ENCODE measurements around the gene PPP4R2.

PPP4R2 gene, protein sequence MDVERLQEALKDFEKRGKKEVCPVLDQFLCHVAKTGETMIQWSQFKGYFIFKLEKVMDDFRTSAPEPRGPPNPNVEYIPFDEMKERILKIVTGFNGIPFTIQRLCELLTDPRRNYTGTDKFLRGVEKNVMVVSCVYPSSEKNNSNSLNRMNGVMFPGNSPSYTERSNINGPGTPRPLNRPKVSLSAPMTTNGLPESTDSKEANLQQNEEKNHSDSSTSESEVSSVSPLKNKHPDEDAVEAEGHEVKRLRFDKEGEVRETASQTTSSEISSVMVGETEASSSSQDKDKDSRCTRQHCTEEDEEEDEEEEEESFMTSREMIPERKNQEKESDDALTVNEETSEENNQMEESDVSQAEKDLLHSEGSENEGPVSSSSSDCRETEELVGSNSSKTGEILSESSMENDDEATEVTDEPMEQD

DNA sequence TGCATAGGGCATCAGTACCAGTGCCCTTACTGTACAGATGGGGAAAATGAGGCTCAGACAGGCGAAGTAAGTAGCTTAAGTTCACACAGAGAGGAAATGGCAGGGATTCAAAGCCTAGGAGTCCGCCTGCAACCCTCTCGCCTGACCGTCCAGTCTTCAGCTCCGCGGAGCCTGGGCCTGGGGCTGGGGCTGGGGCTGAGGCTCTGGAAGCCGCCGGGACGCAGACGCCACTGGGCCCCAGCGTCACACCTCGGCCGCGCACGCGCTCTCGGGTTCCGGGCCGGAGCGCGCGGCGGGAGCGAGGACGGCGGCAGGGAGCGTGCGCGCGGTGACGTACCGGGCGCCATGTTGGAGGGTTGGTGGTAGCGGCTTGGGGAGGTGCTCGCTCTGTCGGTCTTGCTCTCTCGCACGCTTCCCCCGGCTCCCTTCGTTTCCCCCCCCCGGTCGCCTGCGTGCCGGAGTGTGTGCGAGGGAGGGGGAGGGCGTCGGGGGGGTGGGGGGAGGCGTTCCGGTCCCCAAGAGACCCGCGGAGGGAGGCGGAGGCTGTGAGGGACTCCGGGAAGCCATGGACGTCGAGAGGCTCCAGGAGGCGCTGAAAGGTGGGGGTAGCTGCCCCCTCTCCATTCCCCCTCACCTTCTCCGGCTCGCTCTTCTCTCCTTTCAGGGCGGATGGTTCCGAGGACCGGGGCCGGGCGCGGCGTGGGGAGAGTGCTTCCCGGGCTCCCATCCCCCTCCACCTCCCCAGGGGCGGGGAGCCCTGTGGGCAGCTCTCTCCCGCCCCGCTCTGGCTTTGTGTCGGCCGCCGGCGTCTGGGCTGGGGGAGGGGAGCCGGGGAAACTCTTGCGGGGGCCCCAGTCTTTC lies at the start of gene PPP4R2:
Gene PPP4R2 (plus strand): TSS at position 339 of the 861 bp plus-strand sequence. CDS start 227 bp downstream, at position 566.
- peak; percentile 94 for DNase-seq

DNA sequence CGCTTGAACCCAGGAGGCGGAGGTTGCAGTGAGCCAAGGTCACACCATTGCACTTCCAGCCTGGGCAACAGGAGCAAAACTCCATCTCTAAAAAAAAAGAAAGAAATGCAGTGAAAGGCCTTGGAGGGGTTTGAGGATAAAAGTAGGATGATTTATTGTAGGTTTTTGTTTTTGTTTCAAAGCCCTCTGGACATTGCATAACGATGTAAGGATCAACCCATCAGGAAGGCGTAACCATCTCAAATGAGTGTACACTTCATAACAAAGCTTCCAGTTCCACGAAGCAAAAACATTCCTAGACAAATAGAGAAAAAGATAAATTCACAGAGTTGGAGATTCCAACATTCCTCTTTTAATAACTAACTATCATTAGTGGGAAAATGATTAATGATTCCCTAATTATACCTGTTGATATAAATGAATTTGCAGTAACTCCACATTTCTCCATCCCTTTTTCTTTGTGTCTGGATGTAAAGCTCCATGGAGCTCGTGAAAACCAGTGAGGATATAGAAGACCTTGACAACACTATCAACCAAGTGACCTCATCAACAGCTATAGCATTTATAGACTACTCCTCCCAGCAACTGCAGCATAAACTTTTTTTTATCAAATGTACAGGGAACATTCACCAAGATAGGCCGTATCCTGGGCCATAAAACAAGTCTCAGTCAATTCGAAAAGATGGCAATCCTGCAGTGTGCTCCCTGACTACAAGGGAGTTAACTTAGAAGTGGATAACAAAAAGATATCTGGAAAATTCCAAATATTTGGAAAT lies 48.7 kb upstream of the PPP4R2 start:
- DNase-seq, result no peak

DNA sequence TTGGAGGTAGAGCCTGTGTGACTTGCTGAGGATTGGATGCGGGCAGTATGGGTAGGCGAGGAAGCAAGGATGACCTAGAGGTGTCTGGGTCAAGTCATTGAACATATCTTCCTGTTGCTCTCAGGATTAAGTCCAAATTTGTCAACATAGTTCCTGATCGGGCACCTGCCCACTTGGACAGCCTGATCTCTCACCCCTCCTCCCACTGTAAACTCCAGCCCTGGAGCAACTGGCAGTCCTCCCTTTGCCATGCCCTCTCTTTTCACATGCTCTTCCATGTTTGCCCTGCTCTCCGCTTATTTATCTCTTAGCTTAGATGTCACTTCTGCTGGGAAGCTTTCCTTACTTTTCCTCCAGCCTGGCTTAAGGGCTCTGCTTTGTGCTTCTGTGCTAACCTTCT lies 47.6 kb upstream of the PPP4R2 start:
- no peak for DNase-seq

DNA sequence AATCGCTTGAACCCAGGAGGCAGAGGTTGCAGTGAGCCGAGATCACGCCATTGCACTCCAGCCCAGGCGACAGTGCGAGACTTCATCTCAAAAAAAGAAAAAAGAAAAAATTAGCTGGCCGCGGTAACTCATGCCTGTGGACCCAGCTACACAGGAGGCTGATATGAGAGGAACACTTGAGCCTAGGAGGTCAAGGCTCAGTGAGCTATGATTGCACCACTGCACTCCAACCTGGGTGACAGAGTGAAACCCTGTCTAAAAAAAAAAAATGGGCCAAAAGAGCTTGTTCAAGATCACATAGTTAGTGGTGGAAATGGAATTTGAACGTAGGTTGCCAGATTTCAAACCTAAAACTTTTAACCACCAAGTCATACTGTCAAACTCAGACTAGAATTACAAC lies 46.2 kb upstream of the PPP4R2 start:
- DNase-seq, result no peak

DNA sequence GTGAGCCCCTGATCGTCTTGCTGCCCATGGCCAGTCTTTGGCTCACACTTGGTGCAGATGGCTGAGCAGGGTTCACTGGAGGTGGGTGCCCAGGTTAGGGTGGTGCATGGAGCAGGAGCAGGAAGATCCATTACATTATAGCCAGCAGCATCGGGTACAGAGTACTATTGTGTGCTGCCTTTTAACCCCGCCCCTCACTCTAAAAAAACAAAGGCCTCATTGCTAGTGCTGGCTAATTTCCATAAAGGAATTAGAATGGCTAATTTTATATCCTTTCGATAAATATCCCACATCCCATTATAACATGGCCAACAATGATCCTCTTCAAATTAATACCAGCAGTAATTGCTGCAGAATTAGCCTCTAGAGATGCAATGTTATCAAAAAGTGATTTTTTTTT lies 45.8 kb upstream of the PPP4R2 start:
- DNase-seq, result no peak

DNA sequence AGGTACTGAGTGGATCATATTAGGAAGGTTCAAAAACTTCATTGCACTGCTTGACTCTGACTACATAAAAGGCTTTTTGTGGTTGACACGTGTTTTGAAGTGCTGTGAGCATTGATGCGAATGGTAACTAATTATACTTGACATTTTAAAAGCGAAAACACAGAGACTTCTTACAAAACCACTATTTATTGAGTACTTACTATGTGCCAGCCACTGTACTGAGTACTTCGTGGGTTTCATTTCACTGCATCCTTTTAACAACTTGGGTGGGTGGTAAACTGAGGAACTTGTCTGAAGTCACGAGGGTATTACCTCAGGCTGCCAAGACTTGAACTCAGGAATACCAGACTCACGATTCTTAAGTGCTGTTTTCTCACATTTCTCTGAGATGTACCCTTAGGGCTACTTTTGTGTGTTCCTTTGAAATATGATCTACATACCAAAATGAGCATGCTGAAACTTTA lies 45.3 kb upstream of the PPP4R2 start:
- no peak for DNase-seq

DNA sequence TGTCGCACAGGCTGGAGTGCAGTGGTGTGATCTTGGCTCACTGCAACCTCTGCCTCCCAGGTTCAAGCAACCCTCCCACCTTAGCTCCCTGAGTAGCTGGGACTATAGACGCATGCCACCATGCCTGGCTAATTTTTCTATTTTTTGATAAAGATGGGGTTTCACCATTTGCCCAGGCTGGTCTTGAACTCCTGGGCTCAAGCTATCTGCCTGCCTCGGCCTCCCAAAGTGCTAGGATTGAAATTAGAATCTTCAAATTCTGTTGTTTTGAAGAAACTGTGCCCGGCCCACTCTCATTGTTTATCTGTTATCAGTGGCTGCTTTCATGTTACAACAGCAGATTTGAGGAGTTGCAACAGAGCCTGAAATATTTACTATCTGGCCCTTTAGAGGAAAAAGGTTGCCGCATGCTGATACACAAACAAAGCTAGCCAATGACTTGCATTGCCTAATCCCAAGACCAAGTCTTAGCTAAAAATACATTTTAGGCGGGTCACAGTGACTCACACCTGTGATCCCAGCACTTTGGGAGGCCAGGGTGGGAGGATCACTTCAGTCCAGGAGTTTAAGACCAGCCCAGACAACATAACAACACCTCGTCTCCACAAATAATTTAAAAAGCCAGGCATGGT lies 43.2 kb upstream of the PPP4R2 start:
- no peak for DNase-seq

DNA sequence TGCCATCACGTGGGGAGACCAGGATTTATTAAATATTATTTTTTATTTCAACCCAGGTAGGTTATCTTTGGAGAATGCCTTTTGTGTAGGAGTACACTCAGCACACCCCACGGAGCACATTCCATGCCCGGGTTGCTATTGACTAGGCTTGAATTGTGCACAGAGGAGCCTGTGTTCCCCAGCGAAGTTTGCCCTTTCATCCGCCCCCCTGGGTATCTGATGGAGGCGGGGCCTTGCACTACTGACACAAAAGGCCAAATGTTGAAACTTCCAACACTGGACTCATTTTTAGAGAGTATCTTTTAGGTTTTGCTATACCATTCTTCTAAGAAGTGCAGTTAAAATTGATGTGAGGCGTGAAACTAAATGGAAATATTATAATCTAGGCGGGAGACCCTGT lies 39.3 kb upstream of the PPP4R2 start:
- DNase-seq, result no peak

DNA sequence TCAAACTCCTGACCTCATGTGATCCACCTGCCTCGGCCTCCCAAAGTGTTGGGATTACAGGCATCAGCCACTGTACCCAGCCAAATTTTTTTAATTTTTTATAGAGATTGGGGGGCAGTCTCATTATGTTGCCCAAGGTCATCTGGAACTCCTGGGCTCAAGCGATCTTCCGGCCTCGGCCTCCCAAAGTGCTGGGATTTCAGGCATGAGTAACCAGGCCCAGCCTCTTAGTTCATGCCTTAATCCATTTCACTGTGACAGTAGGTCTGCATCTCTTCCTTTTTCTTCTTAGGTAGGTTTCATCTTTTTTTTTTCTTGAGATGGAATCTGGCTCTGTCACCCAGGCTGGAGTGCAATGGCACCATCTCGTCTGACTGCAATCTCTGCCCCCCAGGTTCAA lies 37.3 kb upstream of the PPP4R2 start:
- DNase-seq, result no peak

DNA sequence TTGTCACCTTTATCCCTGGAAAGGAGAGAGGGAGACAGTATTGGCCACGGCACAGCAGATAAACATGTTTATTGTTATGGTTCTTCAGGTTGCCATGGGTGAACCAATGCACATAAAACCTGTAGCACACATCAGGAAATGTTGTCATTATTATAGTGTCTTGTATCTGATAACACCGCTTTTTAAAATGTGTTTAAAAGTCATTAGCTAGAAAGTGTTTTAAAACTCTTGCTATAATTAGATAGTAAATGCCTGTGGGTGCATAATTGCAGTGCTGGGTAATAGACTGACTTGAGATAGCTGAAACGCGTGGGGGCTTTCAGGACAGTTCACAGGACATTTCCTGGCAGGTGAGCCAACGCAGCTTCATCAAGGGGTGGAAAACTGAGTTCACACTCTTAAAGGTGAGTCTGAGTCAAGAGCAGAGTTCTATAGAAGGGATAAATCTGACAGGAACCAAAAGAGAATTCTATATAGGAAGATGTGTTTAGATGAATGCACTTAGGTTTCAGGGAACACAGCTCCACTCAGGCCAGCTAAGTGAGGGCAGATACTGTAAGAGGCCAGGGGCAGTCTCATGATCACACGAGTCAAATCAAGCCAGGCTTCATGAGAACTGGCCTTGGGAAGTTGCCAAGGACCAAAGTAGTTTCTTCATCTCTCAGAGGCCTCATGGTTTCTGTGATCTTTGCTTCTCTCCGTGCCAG lies 35.6 kb upstream of the PPP4R2 start:
- DNase-seq, result no peak

DNA sequence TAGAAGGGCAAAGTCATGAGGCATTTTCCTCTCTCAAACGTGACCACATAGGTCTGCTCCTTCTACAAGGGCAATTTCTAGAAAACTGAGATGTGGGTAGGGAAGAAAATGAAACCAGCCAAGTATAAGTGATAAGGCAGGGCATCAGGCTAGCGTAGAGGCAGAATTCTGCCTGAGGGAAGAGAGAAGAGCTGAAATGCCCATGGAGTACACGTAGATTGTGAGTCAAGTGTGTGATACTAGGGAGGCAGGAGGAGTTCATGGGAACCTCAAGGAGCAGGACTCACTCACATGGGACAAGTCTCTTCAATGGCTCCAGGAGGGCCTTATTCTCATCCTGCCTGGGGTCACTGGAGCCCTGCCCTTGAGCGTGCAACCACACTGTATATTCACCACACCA lies 34.9 kb upstream of the PPP4R2 start:
- no peak for DNase-seq

DNA sequence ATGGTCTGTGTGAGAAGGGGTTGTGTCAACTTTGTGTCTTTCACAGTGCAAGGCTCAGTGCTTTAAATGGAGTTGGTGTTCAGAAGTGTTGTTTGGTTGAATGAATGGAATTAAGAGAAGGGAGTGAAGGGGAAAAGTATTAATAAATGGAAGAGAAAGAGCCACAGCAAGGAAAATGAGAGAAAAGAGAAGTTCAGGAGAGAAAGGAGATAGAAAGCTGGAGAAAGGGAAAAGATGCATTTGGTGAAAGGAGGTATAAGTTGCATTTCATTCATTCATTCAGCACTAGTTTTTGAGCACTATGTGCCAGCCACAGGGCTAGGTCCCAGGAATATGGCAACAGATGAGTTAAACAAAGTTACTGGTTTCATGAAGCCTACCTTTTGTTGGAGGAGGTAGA lies 34.3 kb upstream of the PPP4R2 start:
- no peak for DNase-seq

DNA sequence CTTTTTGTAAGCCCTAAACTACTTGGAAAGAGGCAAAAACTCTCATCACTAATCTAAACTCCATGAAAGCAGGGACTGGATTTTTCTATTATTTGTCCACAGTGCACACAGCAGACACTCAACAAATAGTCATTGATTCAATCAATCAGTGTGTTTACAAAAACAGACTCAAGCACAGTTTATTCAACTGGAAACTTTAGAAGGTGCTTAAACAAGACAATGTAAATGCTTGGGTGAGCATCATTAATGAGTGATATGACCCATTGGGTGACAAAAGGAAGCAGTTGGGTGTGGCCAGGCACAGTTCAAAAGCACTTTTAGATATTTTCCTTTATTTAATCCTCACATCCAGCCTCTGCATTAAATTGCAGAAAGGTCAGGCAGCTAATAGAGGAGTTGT lies 32.0 kb upstream of the PPP4R2 start:
- DNase-seq, result no peak

DNA sequence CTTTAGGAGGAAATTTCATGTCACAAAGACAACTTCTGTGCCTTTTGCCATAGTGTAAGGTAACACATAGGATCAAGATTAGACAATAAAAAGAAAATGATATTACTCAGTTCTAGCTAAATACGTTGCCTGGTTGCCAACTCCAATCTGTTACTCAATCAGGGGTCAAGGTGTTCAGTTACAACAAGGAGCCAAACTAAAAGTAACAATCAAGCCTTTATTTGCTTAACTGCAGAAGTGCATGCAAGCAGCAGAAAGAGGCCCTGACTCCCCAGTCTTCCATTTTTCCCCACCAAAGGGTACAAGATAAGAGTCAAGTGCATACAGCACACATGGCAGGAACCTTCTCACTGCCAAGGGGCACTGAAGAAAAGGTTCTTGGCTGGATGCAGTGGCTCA lies 28.3 kb upstream of the PPP4R2 start:
- no peak for DNase-seq

DNA sequence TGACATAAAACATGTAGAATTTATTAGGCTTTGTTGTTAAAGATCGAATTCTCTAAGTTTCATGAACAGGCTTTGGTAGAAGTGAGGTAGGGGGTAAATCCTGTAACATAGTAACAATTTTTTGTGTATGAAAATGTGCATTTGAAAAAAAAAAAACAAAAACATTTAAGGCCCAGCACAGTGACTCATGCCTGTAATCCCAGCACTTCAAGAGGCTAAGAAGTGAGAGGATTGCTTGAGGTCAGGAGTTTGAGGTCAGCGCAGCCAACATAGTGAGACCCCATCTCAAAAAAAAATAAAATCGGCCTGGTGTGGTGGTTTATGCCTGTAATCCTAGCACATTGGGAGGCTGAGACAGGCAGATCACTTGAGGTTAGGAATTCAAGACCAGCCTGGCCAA lies 26.8 kb upstream of the PPP4R2 start:
- no peak for DNase-seq

DNA sequence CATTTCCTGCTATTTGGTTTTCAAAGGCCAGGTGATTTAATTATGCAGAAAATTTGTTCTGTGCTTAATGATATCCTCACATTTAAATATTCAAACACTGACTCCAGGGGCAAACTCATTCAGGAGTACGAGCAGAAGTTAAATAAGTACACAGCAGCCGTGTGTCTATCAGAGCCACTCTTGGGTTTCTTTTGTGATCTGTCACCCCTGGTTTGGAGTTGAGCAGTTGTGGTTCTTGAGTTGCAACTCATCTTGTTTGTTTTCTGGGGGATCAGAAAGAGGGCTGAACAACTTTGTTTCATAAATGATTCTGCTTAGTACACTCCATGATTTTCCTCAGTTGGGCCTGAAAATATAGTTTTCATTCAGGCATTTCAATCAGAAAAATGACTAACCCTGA lies 25.7 kb upstream of the PPP4R2 start:
- no peak for DNase-seq

DNA sequence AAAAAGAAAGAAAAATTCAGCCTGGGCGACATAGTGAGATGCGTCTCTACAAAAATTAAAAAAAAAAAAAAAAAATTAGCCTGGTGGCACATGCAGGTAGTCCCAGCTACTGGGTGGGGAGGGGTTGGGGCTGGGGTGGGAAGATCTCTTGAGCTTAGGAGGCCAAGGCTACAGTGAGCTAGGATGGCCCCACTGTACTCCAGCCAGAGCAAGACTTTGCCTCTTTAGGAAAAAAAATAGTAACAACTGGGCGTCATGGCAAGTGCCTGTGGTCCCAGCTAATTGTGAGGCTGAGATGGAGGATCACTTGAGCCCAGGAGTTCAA lies 23.9 kb upstream of the PPP4R2 start:
- no peak for DNase-seq

DNA sequence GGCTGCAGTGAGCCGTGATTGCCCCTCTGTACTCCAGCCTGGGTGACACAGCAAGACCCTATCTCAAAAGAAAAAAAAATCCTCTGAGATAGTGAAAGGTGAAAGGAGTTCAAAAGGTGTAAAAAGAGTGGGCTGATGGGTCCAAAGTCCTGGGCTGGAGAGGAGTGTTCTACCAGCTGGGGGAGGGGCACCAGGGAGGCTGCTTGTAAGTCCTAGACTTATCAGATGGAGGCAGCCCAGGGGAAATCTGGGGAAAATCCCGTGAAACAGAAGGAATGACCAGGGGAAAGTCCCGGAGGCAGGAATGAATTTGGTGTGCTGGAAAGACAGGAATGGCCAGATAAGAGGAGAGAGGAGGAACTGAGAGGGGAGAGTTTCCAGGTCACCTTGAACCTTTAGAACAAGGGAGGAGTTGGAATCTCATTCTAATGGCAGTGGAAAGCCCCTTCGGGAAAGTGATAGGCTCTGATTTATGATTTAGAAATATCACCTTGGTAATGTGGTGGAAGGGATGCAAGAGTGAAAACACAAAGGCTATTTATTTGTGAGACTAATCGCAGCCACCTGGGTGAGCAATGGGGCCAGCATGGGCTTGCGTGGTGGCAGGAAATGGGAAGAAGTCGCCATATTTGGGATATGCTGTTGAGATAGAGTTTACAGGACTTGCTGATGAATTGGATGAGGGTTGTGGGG lies 23.4 kb upstream of the PPP4R2 start:
- DNase-seq, result no peak

DNA sequence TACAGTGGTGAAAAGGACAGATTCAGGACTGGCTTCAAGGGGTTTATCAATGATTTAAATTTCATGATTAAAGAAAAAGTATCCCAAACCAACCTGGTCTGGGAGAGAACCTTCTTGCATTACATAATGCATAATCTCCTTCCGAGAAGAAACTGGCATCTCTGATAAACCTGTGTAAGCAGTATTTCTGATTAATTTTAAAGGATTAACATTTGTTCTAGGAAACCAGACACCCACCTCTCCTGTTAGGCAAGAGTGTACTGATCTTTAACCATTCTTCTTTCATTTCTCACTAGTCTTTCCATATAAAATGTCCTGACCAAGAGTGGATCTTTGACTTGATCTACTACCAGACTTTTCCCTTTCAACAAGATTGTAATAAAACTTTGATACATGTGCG lies 22.8 kb upstream of the PPP4R2 start:
- no peak for DNase-seq

DNA sequence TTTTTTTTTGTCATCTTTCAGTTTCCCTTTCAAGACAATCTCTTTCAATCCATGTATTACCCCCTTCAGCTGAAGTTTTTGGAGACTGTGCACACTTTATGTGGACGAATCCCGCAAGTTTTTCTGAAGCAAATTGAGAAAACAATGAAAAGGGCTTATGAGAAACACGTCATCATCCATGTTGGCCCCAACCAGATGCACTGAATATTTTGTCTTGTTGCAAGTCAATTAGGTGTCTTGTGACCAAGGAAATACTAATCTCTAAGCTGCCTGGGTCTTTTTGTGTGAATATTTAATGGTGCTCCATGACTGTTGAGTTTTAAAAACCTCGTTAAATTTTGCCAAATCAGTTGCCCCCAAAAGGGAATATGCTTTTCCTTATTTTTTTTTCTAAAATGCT lies 21.7 kb upstream of the PPP4R2 start:
- no peak for DNase-seq

DNA sequence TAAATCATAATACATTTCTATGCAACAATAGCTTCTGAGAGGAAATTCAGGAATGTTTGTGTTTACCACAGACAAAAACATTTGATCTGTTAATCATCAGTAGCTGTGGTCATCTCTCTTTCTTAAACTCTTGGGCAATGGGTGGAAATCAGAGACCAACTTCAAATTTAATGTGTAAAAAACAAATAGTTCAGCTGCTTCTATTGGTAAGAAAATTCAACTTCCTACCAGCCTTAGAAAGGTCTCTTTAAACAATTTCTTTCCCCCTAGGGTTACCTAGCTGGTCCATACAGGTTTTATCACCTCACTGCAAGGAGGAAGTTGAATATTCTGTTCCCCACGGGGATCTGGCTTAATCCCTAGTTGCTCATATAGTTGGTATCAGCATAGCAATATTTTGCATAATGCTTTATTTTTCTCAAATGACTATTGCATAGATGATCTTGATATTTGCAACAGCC lies 20.3 kb upstream of the PPP4R2 start:
- no peak for DNase-seq
